GM18526 (cell line): ENCODE results near the gene TUBA1B.

Source experiments
- POLR2A ChIP-seq: IDR thresholded peaks from 3 replicates; pipeline ENCODE4 v1.6.1; 2011; ENCODE audit not compliant: insufficient read length; ENCODE audit errors: extremely low read depth

TUBA1B gene

GRCh38 chr12:49130151-49131050, 794 bp downstream of the TUBA1B start:
- peak; percentile 65 for TF ChIP-seq POLR2A

GRCh38 chr12:49129332-49130150, 1.7 kb downstream of the TUBA1B start:
- TF ChIP-seq POLR2A: no peak

GRCh38 chr12:49126852-49127763, 4.1 kb downstream of the TUBA1B start:
- no peak for TF ChIP-seq POLR2A

GRCh38 chr12:49121047-49121696, 10.0 kb downstream of the TUBA1B start:
- no peak for TF ChIP-seq POLR2A

- TF ChIP-seq POLR2A: no peak
These were observed 20.0 kb downstream of the TUBA1B start for GRCh38 chr12:49111206-49111605.

GRCh38 chr12:49110464-49111155, 20.6 kb downstream of the TUBA1B start, which contains the start of gene LMBR1L:
TSS of gene LMBR1L (minus strand) at chr12:49110847. CDS start at chr12:49110555, 292 bp downstream.
- peak; percentile 74 for TF ChIP-seq POLR2A

GRCh38 chr12:49109641-49110463, 21.3 kb downstream of the TUBA1B start:
- no peak for TF ChIP-seq POLR2A

- TF ChIP-seq POLR2A: no peak
These were observed 22.2 kb downstream of the TUBA1B start for GRCh38 chr12:49108958-49109404.

- TF ChIP-seq POLR2A: no peak
These were observed 25.6 kb downstream of the TUBA1B start for GRCh38 chr12:49105504-49106084.

- no peak for TF ChIP-seq POLR2A
These were observed 26.4 kb downstream of the TUBA1B start for GRCh38 chr12:49104822-49105221.

GRCh38 chr12:49100380-49100779, 30.8 kb downstream of the TUBA1B start:
- TF ChIP-seq POLR2A: no peak

- TF ChIP-seq POLR2A: no peak
These were observed 32.5 kb downstream of the TUBA1B start for GRCh38 chr12:49098703-49099102.
